Stimulated activated CD4-positive, alpha-beta T cell treated with anti-CD3 and anti-CD28 coated beads, Interleukin-4, amount 100 ng/mL, for 4 hours (primary cell): ENCODE data around the gene KIAA0753.
"Not testable (repeated sequence)": the region's sequence is repeated elsewhere in the genome, so short reads cannot be mapped to it uniquely, and the experiment has no call there.

ENCODE experiments used
- DNase-seq, 2 experiments: peaks; one replicate each; pipeline ENCODE4 v3.0.0-alpha.2; 2020

KIAA0753 gene

GRCh38 chr17:6668219-6668618 lies 27.7 kb upstream of the KIAA0753 start:
- DNase-seq = no peak

DNA sequence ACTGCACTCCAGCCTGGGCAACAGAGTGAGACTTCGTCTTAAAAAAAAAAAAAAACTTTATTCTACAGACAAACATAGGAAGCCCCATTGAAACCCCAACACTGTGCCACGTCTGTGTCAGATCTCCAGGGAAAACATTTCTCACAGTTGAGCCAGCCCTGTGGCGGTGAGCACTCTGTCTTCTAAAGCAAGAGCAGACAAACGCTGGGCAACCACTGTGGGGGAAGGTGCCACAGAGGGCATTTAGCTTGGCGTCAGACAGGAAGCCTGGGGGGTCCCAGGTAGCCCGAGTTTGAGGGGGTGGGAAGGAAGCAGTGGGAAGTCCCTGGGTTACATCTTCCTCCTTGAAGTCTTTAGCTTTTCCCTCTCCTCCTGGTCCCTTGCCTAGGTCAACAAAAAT lies 27.0 kb upstream of the KIAA0753 start:
- no peak for DNase-seq

DNA sequence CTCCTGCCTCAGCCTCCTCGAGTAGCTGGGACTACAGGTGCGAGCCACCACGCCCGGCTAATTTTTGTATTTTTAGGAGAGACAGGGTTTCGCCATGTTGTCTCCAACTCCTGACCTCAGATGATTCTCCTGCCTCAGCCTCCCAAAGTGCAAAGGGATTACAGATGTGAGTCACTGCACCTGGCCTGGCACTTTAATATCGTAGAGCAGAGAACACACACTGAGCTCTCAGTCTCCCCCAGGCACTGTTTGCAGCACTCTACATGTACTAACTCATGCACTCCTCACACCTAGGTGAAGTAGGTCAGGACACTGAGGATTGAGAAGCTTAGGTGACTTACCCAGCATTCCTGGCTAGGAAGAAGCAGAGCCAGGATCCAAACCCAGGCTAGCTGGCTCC lies 26.0 kb upstream of the KIAA0753 start:
- no peak for DNase-seq

- DNase-seq = peak; percentile 32 to 45
These were observed 25.6 kb upstream of the KIAA0753 start for GRCh38 chr17:6666077-6666521.

GRCh38 chr17:6663200-6663599 lies 22.7 kb upstream of the KIAA0753 start:
- DNase-seq = not testable (repeated sequence)

GRCh38 chr17:6661464-6661848 lies 20.9 kb upstream of the KIAA0753 start:
- DNase-seq = no peak

DNA sequence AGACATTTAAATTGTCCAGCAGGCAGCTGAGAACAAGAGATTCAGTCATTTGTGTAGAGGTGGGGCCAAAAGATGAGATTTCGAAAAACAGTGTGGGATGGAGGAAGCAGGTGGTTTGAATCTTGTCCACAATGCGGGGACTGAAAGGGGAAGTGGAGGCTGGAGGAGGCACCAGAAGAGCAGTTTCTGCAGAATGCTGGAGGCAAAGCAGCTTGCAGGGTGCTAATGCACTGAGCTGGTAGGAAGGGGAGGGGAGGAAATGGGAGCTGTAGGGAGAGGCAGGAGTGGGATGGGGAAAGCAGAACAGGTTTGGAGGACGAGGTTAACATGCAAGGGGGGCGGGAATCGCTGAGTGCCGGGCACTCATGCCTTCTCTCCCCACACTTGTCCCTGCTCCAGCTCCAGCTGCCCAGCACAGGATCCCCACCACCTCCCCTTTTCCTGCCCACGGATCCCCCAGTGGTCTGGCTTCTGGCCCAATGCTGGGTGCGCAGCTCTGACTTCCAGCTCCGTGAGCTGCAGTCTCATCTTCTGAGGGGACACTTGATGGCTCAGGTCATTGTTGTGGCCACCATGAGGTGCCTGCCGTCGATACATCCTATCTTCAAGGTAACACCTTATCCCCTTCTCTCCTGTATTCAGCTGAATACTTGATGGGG lies 20.4 kb upstream of the KIAA0753 start:
- DNase-seq = no peak

- DNase-seq = no peak
These were observed 19.6 kb upstream of the KIAA0753 start for GRCh38 chr17:6660101-6660500.

DNA sequence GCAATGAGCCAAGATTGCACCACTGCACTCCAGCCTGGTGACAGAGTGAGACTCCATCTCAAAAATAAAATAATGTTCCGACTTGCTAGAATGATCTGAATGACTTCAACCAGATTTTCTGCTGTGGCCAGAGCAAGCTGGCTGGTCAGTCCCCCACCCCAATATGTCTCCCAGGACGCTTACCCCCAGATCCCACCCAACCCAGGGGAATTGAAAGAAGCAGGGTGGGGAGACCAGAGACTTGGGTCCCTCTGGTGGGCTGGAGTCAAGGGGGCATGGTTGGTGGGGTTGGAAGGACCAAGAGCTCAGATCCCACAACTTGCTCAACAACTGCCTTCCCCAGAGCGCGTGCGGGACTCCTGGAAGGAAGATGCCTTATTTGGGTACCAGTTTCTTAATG lies 17.9 kb upstream of the KIAA0753 start:
- not testable (repeated sequence) for DNase-seq

GRCh38 chr17:6657633-6658287 lies 17.2 kb upstream of the KIAA0753 start:
- no peak for DNase-seq

- peak; percentile 51 to 52 for DNase-seq
These were observed 16.5 kb upstream of the KIAA0753 start for GRCh38 chr17:6656797-6657632.

- DNase-seq = not testable (repeated sequence)
These were observed 15.3 kb upstream of the KIAA0753 start for GRCh38 chr17:6655732-6656361.

DNA sequence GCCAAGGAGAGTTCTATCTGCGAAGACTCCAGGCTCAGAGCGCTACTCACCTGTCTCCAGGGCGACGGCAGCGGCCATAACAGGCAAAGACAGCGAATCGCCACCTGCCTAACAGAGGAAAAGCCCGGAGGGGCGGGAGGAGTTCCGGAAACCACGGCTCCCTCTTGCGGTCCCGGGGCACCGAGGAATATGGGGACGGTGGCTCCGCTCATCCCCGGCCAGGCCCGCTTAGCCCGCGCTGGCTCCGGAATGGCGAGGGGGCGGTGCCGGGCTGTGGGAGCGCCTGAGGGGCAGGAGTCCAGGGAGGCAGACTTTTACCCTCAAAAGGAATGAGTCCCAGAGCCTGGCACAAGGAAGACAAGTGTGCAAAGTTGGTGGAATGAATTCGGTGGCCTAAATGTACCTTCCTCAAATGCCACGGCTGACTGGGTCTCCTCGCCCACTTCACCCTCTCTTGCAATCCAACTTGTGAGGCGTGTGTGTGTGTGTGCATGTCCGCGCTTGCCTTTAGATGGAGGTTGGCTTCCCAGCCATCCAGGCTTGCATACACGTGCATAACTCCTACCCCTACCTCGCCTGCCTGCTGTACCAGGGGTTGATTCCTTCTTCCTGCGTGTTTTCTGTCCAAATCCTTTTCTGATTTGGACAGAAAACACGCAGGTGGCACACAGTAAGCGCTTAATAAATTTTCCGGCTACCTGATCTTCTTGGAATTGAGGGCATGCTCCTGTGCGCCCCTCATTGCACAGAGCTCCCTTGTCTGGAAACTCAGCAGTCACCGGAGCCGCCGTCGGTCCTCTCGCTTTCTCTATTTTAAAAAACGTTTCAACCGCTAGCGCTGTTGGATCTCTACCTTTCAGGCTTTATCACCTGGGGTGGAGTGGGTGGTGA lies 14.6 kb upstream of the KIAA0753 start:
- DNase-seq = no peak

GRCh38 chr17:6651919-6652452 lies 11.5 kb upstream of the KIAA0753 start:
- peak in 1 of 2 experiments; percentile 25 for DNase-seq

- DNase-seq = peak; percentile 90 to 92
These were observed 10.9 kb upstream of the KIAA0753 start, which contains the start of the genes C17orf100 and MED31 for GRCh38 chr17:6651354-6651918. C17orf100 (plus strand) TSS chr17:6651762; CDS start chr17:6651914, 152 bp downstream. MED31 (minus strand) TSS chr17:6651605; CDS start chr17:6651528, 77 bp downstream.

DNA sequence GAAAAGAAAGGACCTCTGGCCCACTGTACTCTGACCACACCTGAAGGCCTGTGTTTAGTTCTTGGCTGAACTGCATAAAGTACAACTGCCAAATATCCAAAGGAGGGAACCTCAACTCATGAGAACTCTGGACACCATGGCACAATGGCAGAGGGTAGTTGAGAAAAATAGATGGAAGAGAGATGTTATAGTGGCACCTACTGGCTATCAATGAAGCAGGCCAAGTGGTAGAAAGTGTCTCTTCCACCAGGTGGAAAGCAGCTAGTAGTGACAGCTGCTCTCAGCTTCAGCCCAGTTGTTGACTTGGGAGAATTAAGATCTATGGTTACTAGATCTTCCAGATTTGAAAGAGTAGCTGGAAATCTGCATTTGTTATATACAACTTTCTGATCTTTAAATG lies 7.7 kb upstream of the KIAA0753 start:
- no peak for DNase-seq

DNA sequence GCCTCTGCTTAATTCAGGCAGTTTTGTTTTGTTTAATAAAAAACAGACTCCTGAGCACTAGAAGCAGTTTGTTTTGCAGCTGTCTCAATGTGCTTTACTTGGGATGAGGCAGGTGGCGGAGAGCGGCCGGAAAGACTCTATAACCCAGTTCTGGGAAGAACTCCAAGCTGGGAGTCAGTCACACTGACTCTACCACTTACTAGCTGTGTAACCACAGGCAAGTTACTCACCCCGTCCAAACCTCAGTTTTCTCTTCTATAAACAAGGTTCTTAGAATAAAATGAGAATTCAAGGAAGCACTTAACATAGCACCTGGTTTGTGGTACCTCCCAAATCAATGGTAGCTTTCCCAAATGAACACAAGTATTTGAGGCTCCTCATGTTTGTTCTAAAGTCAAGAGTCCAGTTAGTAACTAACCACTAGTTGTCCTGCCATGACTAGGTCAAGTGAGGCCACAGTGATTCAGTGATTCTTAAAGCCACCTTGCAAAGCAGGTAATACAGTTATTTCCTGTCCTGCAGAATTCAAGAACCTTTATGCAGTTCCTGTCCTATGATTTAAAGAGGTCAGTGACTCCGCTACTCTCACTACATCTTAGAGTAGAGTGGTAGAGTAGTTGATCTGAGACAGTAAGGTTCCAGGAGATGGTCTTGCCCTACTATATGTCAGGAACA lies 3.1 kb upstream of the KIAA0753 start:
- DNase-seq = no peak

DNA sequence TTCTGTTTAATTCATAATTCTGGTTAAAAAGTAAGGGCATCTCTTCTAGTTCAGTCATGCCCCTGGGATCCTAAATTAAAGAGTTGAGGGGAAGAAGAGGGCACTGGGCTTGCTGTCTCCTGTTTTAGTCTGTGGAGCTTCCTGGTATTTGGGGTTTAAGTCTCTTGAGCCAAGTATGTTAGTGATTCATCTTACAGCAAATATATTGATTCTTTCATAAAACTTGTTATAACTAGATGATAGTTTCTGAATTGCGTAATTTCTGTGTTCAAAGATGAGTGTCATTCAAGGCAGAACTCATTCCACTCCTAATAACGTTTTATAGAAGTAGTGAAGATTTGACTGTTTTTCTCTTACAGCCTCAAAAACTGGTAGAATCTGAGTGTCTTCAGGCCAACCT lies 2.1 kb upstream of the KIAA0753 start:
- no peak for DNase-seq

DNA sequence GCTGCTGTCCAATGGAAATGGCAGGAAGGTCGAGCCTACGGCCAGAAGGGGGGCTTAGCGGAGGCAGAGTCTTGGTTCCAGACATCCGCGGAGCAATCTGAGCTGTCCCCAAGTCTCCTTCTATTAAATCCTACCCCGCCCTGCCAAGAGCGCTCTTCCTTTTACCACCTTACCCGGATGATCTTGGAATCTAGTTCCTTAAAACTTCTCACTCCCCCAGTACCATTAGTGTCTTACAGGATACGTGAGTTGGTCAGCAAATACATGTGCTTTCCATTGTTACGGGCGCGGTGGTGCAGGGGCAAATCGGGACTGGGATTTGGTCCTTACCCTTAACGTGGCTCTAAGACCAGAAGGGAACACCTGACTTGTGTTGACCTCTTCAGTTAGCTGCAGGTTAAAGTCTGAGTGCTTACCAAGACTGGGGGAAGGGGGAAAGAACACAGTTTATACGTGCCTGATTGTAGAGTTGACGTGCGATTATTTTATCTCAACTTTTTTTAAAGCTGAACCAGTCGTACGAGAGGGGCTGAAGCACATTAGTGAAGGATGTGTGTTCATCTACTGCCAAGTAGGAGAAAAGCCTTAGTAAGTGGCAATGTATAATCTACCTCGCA lies 844 bp upstream of the KIAA0753 start:
- no peak for DNase-seq
